SK-N-MC (cell line): ENCODE data around the gene CHN1.

Experiments used
- EZH2 ChIP-seq: fragments of 200-600 bp; sonication (generic); IDR thresholded peaks from one replicate; pipeline ENCODE4 v1.6.1; 2017; ENCODE audit warnings: antibody characterized with exemption
- POLR2AphosphoS5 ChIP-seq: IDR thresholded peaks from 2 replicates; pipeline ENCODE4 v1.6.1; 2012; ENCODE audit warnings: mild to moderate bottlenecking, low read depth, low read length, borderline replicate concordance

- TF ChIP-seq POLR2AphosphoS5 (no peak), EZH2 (no peak)
Observed at GRCh38 chr2:174918886-174919526, 86.2 kb downstream of the CHN1 start.
